Lower leg skin (tissue), 4 donors: Measurements from ENCODE around the gene KRT9. TPM values are rescaled to one million over a fixed set of nuclear protein-coding genes. Genes with fewer than 3 reads are reported as not detected.

Experiments used
- DNase-seq, 2 donors: peaks; one replicate each; pipeline ENCODE4 v3.0.0-alpha.2; 2019; ENCODE audit warnings: low spot score in 2 of 2
- H3K4me3 ChIP-seq: fragments of 200-600 bp; sonication (generic); 2 replicates; pipeline ENCODE4 v1.5.1; 2017; ENCODE audit warnings: mild to moderate bottlenecking, low read depth; ENCODE audit not compliant: poor library complexity, severe bottlenecking
- CTCF ChIP-seq, 3 donors: fragments of 450-650 bp; IDR thresholded peaks; one replicate each; pipeline ENCODE4 v1.5.1; 2016; ENCODE audit warnings: antibody characterized with exemption in 3 of 3, mild to moderate bottlenecking in 3 of 3, moderate library complexity in 2 of 3
- POLR2A ChIP-seq, 2 donors: fragments of 450-650 bp; IDR thresholded peaks; one replicate each; pipeline ENCODE4 v1.6.1; 2016 to 2017; ENCODE audit warnings: antibody characterized with exemption in 2 of 2, mild to moderate bottlenecking in 1 of 2, moderate library complexity in 1 of 2
- WGBS, 2 donors: methylation state at CpG; one replicate each; pipeline ENCODE4 v1.1.5; 2018; 5-methylcytosine and 5-hydroxymethylcytosine counted together
- intact Hi-C: fragments of 100-400 bp; cut with DNase I; formaldehyde crosslinking; loops from one replicate; pipeline ENCODE4 v1.15.0; 2023; ENCODE audit warnings: low total_unique reads
- total RNA-seq, 4 donors: library from RNA; depleted of rRNA; stranded (reverse); fragments of >200 nt; gene quantifications; one replicate each; pipeline ENCODE4 v1.1.0, GENCODE V29; 2016

The KRT9 gene
- total RNA-seq, 4 donors from 2014 or later, result 0.47 to 1.6 (median 0.91) TPM; not detected in 1

GRCh38 chr17:41599680-41600079 lies 27.8 kb upstream of the KRT9 start:
- intact Hi-C loops, result no loop called here
- no peak overlapping the region for H3K4me3 ChIP-seq
- no peak for TF ChIP-seq CTCF (IDR thresholded peaks at IDR 0.05)
- no peak for TF ChIP-seq POLR2A (IDR thresholded peaks at IDR 0.05)
- DNase-seq, result no peak
- 57 to 67% methylated on average over 1 of the region's 1 CpG for WGBS, 2 donors

GRCh38 chr17:41595585-41595984 lies 23.7 kb upstream of the KRT9 start:
- intact Hi-C loops, result no loop called here
- 52 to 53% methylated on average over 8 of the region's 8 CpGs for WGBS, 2 donors

GRCh38 chr17:41594363-41594915 lies 22.6 kb upstream of the KRT9 start:
- no peak overlapping the region for H3K4me3 ChIP-seq
- 59 to 77% methylated on average over 3 of the region's 3 CpGs for WGBS, 2 donors
- intact Hi-C loops, result no loop called here
- no peak for TF ChIP-seq CTCF (IDR thresholded peaks at IDR 0.05)
- no peak for TF ChIP-seq POLR2A (IDR thresholded peaks at IDR 0.05)
- DNase-seq, result no peak

More at GRCh38 chr17:41595585-41595984, 23.7 kb upstream of the KRT9 start:
- TF ChIP-seq CTCF (IDR thresholded peaks at IDR 0.05) (no peak), POLR2A (IDR thresholded peaks at IDR 0.05) (no peak)
- no peak for DNase-seq
- H3K4me3 ChIP-seq, result no peak overlapping the region

DNA sequence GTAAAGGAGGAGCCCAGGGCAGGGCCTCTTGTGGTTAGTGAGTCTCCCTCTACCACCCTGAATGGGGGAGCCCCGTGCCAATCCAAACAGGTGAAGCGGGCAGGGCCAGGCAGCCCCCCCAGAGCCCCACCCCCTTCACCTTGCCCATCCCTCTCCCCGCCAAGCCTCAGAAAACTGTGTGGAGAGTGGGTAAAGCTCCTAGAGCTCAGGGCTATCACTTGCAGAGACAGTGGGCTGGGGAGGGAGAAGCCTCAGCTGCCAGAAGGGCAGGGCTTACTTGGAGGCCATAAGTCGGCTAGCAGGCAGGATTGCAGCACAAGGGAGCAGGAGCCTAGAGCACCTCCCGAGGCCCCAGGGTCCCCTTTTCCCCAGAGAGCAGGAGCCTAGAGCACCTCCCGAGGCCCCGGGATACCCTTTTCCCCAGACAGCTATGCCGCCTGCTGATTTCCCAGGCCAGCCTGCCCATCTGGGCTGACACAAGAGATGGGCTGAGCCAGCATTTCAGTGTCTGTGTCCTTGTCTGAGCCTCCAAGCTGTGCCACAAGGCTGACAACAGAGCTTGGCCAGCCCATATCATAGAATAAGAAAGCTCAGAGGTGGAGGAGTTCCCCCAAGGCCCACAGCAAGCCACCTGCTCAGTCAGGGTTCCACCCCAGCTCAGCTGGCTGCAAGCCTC lies 21.6 kb upstream of the KRT9 start:
- intact Hi-C loops, result no loop called here
- TF ChIP-seq CTCF (IDR thresholded peaks at IDR 0.05) (no peak), POLR2A (IDR thresholded peaks at IDR 0.05) (no peak)
- WGBS, 2 donors, result 43 to 54% methylated on average over 6 to 7 of the region's 8 CpGs
- H3K4me3 ChIP-seq, result no peak overlapping the region
- DNase-seq, result no peak

- intact Hi-C loops, result no loop called here
- DNase-seq, result no peak
- H3K4me3 ChIP-seq, result no peak overlapping the region
- WGBS, 2 donors, result 60% methylated on average over 12 of the region's 12 CpGs
- TF ChIP-seq POLR2A (IDR thresholded peaks at IDR 0.05), result no peak
- TF ChIP-seq CTCF (IDR thresholded peaks at IDR 0.05), result no peak
Measured at GRCh38 chr17:41592601-41593305, 20.9 kb upstream of the KRT9 start.
